ENCODE results near the gene SFSWAP. TPM values are rescaled to one million over a fixed set of nuclear protein-coding genes. Genes with fewer than 3 reads are reported as not detected.

The SFSWAP gene
- total RNA-seq, 1 experiment from 2014 or later, result 48.1 TPM

GRCh38 chr12:131723532-131723931 lies 12.6 kb downstream of the SFSWAP start:
- Histone ChIP-seq H3T11ph (ENCODE audit: low read length) (no peak overlapping the region), H3K9ac (ENCODE audit: extremely low read depth, insufficient read length, low read length) (no peak overlapping the region), H3K4me1 (ENCODE audit: insufficient read depth, low read length) (peaks cover 11% of the 10 kb centered on the region), H3K9me3 (ENCODE audit: control insufficient read depth, low read depth, low read length) (no peaks in the 10 kb centered on the region), H3K23me2 (ENCODE audit: insufficient read length, low read depth, low read length, poor library complexity, severe bottlenecking) (no peaks in the 10 kb centered on the region), H4K20me1 (ENCODE audit: control insufficient read depth, insufficient read depth, insufficient read length) (no peaks in the 10 kb centered on the region), H2AFZ (ENCODE audit: low read length) (no peak overlapping the region), H3K27me3 (ENCODE audit: insufficient read depth, low read length) (no peaks in the 10 kb centered on the region), H4K8ac (replicated peaks; ENCODE audit: insufficient read length, low read depth, low read length) (no peak overlapping the region), H2BK120ac (ENCODE audit: low read depth, low read length, poor library complexity, severe bottlenecking) (no peak overlapping the region), H3K14ac (ENCODE audit: insufficient read depth, low read length) (no peak overlapping the region), H2BK15ac (ENCODE audit: low read depth, low read length) (no peak overlapping the region), H3K56ac (ENCODE audit: insufficient read length, low read depth, low read length) (no peak overlapping the region), H3K4me2 (ENCODE audit: insufficient read depth, insufficient read length, low read length) (peak overlapping the region; percentile 13), H2BK12ac (ENCODE audit: insufficient read length, low read depth, low read length) (no peak overlapping the region), H4K91ac (ENCODE audit: insufficient read length, low read depth, low read length) (no peak overlapping the region), H2AK5ac (ENCODE audit: insufficient read length, low read length) (no peak overlapping the region), H3K79me1 (ENCODE audit: insufficient read depth, low read depth, low read length, poor library complexity, severe bottlenecking) (no peaks in the 10 kb centered on the region), H4K5ac (ENCODE audit: insufficient read length, low read depth, low read length) (no peak overlapping the region), H2BK5ac (ENCODE audit: insufficient read length, low read length) (no peak overlapping the region), H3K23ac (ENCODE audit: insufficient read length, low read depth, low read length) (no peak overlapping the region), H2BK20ac (ENCODE audit: low read depth, low read length, poor library complexity, severe bottlenecking) (no peak overlapping the region), H3K18ac (ENCODE audit: insufficient read length, low read depth, low read length) (no peak overlapping the region), H3K79me2 (ENCODE audit: insufficient read depth, low read length) (peaks cover 2% of the 10 kb centered on the region; the same call in 1 of the 2 replicates), H3K4ac (ENCODE audit: low read depth, low read length) (no peak overlapping the region), H3K27ac (ENCODE audit: insufficient read length, low read depth, low read length) (peak overlapping the region; percentile 97)
- DNase-seq, result peak; percentile 74
- H3K4me1 Mint-ChIP-seq, result peaks cover 51 to 52% of the 10 kb centered on the region in 2 experiments
- peak overlapping the region; percentile 28 to 34 for H3K4me3 Mint-ChIP-seq
- H3K9me3 Mint-ChIP-seq, result no peaks in the 10 kb centered on the region
- no CpG with 5 or more reads among the region's 5 CpGs for WGBS (ENCODE audit: extremely low coverage, insufficient read length, low lambda C conversion rate)
- peak overlapping the region; percentile 97 to 99 (median 98) for H3K27ac Mint-ChIP-seq
- TF ChIP-seq CTCF (conservative IDR thresholded peaks at IDR 0.05), result no peak
- H3K27me3 Mint-ChIP-seq (ENCODE audit: low read depth), result no peaks in the 10 kb centered on the region
- H3K36me3 Mint-ChIP-seq (ENCODE audit: insufficient read depth in 1 of 3, low read depth in 3 of 3), result peaks cover 59 to 79% (median 71%) of the 10 kb centered on the region in 3 experiments

Data from H9 (cell line).